GDM1 (cell line): ENCODE measurements around the gene HNRNPA3.
A peak's percentile ranks its signal among the peaks of the same experiment; 100 is the strongest.
"Not testable (repeated sequence)": the region's sequence is repeated elsewhere in the genome, so short reads cannot be mapped to it uniquely, and the experiment has no call there.

ENCODE experiments used
- DNase-seq: peaks from one replicate; lab custom pipeline; 2025; lab: John Stamatoyannopoulos, UW

HNRNPA3 gene

DNA sequence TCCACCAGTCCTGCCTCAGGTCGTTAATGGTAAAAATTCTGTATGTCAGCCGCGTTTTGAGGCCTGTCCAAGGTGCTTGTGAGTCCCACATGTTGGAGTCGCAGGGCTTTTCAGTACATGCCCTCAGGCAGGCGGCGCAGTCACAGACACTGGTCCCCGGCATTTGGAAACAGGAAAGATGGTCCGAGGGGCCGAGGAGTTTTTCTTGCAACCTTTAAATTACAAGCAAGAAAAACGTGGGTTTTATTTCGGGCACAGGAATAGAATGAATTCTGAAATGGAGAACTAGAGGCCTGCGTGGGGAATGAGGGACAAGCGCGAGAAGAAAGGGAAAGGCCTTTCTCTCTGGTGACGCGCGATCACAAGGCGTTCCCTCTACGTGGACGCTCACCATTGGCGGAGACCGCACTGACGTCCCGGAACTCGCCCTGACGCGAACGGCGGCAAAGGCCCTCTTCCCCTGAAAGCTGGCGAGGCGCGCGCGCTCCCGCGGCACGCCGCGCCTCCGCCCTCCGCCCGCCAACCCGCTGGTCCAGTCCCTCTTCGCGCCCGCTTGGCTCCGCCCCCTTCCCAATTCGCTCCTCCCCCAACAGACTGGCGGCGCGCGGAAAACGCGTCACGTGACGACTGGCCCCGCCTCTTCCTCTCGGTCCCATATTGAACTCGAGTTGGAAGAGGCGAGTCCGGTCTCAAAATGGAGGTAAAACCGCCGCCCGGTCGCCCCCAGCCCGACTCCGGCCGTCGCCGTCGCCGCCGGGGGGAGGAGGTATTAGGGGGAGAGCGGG is at the start of gene HNRNPA3:
Gene HNRNPA3, plus strand, starts transcription at position 689 of the 785 bp plus-strand sequence. Its CDS starts 6 bp downstream, at position 695.
- DNase-seq, result peak; percentile 99

GRCh38 chr2:177164131-177164530 is 48.5 kb upstream of the HNRNPA3 start:
- no peak for DNase-seq

DNA sequence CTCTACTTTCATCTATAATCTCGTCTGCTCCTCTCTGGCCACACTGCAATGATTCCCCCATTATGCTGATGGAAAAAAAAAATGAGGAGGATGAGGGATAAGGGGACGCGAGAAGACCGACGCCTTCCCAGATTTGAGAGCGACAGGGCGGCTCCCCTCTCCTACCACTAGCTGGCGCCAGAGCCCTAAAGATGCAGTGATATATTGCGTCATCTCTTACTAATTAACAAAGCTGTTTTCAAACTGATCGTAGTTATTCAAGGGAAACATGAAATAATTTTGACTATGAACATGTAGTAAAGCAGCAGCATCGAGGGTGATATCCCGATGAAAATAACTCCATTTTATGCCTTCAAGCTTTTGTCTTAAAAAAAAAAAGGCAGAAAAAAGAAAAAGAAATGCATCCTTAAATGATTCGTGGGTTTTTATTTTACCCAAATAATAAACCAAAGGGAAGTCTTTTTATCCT is 48.0 kb upstream of the HNRNPA3 start:
- peak; percentile 60 for DNase-seq

GRCh38 chr2:177165061-177165583 is 47.5 kb upstream of the HNRNPA3 start:
- DNase-seq, result no peak

DNA sequence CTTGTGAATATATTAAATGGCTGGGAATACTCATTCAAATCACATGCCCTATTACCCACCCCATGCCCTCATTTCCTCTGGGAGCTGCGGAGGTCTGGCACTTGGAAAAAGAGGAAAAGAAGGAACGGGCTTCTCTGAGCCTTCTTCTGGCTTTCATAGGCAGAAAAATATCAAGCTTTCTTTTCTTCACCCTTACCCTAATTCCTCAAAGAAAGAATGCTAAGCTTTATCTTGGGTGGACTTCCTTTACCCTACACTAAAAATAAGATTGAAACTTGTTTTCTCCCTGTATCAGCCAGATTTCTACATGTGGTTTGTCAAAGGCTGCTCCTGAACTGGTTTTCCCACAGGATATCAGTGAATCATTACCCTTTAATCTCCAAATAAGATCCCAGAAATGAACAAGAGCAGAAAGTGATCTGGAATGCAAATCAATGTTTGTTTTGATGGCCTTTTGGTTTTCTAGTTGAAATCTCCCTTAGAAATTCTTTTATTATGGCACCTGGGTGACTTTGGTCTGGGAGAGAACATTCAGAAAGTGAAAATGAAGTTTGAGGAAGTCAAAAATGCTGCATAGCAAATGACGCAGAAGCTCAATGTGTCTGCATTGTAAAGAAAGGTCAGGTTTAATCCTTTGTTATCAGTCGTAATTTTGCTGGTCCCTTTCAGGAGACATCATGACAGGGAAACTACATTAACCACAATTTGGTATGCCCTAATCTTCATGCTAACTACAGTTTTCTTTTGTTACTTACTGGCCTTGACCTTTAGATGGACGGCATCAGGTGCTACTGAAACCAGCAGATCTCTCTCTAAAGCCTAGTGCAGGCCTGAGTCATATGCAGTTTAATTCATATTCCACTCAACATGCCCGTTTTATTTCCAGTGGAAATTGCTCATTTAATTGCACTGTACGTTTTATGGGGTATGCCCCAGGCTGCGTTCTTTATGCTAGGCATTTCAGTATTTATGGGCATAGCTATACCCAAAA is 46.6 kb upstream of the HNRNPA3 start:
- DNase-seq, result no peak

GRCh38 chr2:177169810-177170514 is 42.6 kb upstream of the HNRNPA3 start:
- no peak for DNase-seq

- peak; percentile 37 for DNase-seq
Measured at GRCh38 chr2:177171418-177171865, 41.2 kb upstream of the HNRNPA3 start.

DNA sequence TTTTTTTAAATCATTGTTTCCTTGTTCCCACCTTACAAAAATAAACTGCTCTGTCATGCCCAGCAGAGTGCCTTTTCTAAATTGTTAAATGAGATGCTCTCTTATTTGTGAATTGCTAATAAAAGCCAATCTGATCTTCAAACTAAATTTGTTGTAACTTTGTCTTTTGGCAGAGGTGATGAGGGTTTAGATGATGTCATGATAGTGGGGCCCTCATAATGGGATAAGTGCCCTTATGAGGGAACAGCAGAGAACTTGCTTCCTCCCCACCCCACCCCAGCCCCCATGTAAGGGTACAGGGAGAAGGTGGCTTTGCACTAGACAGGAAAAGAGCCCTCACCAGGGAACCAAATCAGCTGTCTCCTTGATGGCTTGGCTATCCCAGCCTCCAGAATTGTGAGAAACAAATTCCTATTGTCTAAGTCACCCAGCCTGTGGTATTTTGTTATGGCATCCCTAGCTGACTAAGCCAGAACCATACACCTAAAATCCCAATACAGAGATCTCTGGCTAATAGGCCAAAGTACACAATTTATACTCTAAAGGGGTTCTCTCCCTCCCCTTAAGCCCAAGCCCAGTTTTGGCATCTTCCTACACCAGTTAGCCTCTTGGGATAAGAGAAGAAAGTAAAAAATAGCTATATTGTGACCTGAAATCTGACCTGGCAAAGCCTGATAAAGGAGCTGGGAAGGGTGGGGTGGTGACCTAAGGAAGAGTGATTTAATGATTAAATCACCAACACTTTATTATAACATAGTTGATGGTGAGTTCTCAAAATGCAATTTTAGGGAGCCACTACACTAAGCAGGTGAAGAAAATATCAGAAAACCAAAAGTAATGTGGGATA is 40.3 kb upstream of the HNRNPA3 start:
- DNase-seq, result no peak

DNA sequence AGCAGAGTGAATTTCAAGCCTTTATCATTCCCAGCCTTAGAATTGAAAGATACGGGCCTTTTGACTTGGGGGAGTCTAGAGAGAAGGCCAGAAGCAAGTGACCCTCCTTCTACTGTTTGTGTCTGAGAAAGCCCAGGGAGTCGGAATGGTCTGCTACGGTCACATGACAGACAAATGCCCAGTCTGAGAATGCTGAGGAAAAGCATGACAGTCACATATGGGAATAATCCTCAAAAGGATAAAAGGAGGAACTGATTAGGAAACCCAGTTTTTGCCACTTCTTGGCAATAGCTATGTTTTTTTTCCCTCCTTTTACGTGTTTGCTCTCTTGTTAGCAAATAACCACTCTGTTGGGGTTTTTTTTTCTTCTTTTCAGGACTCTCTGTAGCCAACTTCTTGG is 38.1 kb upstream of the HNRNPA3 start:
- no peak for DNase-seq

- DNase-seq, result no peak
Measured at GRCh38 chr2:177175917-177176668, 36.5 kb upstream of the HNRNPA3 start.

DNA sequence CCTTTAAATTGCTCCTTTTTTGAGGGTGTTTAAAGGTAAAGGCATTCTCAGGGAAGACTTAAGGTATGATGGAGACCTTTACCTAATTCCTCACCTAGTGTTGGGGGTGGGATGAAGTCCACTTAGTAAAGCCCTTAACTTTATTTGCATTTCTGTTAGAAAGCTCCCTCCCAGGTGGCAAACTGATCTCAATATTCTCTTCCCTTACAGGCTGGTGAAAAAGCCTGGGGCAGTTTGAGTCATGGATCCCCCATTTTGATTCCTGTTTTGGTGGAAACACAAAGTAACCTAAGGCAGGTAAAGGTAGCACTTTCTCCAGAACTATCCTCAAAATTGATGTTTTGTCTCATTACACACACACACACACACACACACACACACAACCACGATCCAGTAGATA is 33.8 kb upstream of the HNRNPA3 start:
- DNase-seq, result no peak

DNA sequence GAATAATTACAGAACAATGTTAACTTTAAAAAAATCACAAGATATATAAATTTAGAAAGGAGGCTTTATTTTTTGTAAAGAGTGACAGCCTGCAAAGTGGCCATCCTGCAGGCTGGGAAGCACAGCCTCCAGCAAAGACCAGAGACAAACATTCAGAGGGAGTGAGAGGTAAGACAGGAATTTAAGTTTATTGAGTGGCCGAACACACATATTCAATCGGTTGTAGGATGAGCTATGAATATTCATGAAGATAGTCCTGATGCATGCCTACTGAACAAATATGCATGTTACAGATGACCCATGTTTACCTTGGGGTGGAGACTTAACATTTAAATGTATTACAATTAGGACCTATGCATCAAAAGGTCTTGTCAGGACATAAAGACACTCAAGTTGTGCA is 33.4 kb upstream of the HNRNPA3 start:
- DNase-seq, result no peak

GRCh38 chr2:177179671-177180070 is 32.9 kb upstream of the HNRNPA3 start:
- not testable (repeated sequence) for DNase-seq

- no peak for DNase-seq
Measured at GRCh38 chr2:177180269-177181000, 32.2 kb upstream of the HNRNPA3 start.

- no peak for DNase-seq
Measured at GRCh38 chr2:177183860-177184259, 28.7 kb upstream of the HNRNPA3 start.

GRCh38 chr2:177184606-177185005 is 28.0 kb upstream of the HNRNPA3 start:
- DNase-seq, result no peak

DNA sequence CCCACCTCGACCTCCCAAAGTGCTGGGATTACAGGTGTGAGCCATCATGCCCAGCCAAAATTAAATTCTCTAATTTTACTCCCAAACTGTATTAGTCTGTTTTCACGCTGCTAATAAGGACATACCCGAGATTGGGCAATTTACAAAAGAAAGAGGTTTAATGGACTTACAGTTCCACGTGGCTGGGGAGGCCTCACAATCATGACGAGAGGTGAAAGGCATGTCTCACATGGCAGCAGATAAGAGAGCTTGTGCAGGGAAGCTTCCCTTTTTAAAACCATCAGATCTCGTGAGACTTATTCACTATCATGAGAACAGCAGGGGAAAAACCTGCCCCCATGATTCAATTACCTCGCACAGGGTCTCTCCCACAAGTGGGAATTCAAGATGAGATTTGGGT is 26.6 kb upstream of the HNRNPA3 start:
- not testable (repeated sequence) for DNase-seq

DNA sequence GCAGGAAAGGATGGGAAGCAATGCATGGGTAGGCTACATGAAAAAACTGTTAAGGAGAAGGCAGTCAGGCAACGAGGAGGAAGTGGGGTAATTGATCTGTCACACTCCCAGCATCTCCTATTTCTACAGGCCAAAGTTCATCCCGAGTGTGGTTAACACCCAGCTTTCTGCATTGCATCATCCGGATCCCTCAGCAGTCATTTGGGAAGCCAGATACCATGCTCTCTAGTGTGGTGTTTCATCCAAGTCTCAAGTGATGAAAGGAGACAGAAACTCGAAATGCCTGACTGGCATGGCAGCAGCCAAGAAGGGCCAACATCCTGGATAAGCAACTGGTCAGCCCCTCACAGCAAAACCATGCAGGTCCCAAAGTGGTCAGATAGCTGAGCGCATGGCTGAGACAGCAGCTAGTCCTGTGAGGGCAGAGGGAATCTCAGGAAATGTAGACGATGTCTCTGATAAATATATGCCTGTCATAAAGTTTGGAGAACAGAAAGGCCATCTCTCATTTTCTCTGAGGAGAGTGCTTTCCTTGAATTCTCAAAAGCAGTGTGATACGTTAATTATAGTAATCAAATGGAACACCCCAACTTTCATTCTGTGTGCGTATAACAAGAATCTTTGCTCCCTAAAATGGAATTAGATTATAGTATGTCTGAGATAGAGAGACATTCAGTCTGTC is 24.8 kb upstream of the HNRNPA3 start:
- DNase-seq, result no peak
